HepG2 (cell line): ENCODE results near the gene ACOXL. TPM values are rescaled to one million over a fixed set of nuclear protein-coding genes. Genes with fewer than 3 reads are reported as not detected.

Experiments used
- ASH2L ChIP-seq: fragments of 300-600, 200-600 bp; sonication (generic); IDR thresholded peaks from 2 replicates; pipeline ENCODE4 v1.7.0; 2017; ENCODE audit warnings: low read depth, mild to moderate bottlenecking, moderate library complexity, mixed read lengths, low read length; ENCODE audit not compliant: insufficient read length
- CEBPG ChIP-seq: IDR thresholded peaks from 2 replicates; pipeline ENCODE4 v1.6.1; 2016
- DNMT1 ChIP-seq: sonication (generic); formaldehyde crosslinking; IDR thresholded peaks from 2 replicates; pipeline ENCODE4 v1.5.1; 2020; ENCODE audit warnings: mild to moderate bottlenecking, missing genetic modification reagents
- DRAP1 ChIP-seq: IDR thresholded peaks from 2 replicates; pipeline ENCODE4 v1.6.1; 2016; ENCODE audit warnings: missing genetic modification reagents, missing compliant biosample characterization
- HNF4G ChIP-seq, 2 experiments: sonication (generic) in 1 of 2; formaldehyde crosslinking in 1 of 2; IDR thresholded peaks; 2 replicates each; pipeline versions ENCODE4 v1.4.0 to v1.6.1; 2011 to 2020; ENCODE audit warnings: borderline replicate concordance in 2 of 2, low read depth in 2 of 2, mild to moderate bottlenecking in 2 of 2, low read length in 1 of 2, missing genetic modification reagents in 1 of 2, moderate library complexity in 1 of 2
- IRF2 ChIP-seq: IDR thresholded peaks from 2 replicates; pipeline ENCODE4 v1.6.1; 2018; ENCODE audit warnings: missing genetic modification reagents, missing compliant biosample characterization
- NR0B2 ChIP-seq: sonication (generic); formaldehyde crosslinking; IDR thresholded peaks from 2 replicates; pipeline ENCODE4 v1.4.0; 2020; ENCODE audit warnings: mild to moderate bottlenecking, missing genetic modification reagents
- PHF8 ChIP-seq: sonication (generic); formaldehyde crosslinking; IDR thresholded peaks from 2 replicates; pipeline ENCODE4 v1.5.0; 2020; ENCODE audit warnings: missing genetic modification reagents
- POGK ChIP-seq: sonication (generic); formaldehyde crosslinking; conservative IDR thresholded peaks from 2 replicates; pipeline ENCODE4 v1.8.0; 2022; ENCODE audit warnings: mild to moderate bottlenecking, moderate library complexity, missing genetic modification reagents
- RNF2 ChIP-seq: fragments of 450-650 bp; conservative IDR thresholded peaks from 2 replicates; pipeline ENCODE4 v1.6.1; 2016; ENCODE audit warnings: low read depth
- SNAPC5 ChIP-seq: sonication (generic); formaldehyde crosslinking; IDR thresholded peaks from 2 replicates; pipeline ENCODE4 v1.8.1; 2023; ENCODE audit warnings: mild to moderate bottlenecking, missing genetic modification reagents, borderline replicate concordance
- TP53 ChIP-seq: sonication (generic); formaldehyde crosslinking; conservative IDR thresholded peaks from 2 replicates; pipeline ENCODE4 v1.4.0; 2020; ENCODE audit warnings: missing genetic modification reagents
- ZBTB46 ChIP-seq: sonication (generic); formaldehyde crosslinking; IDR thresholded peaks from 2 replicates; pipeline ENCODE4 v1.4.0; 2020; ENCODE audit warnings: mild to moderate bottlenecking, missing genetic modification reagents, borderline replicate concordance
- ZBTB8A ChIP-seq: sonication (generic); formaldehyde crosslinking; IDR thresholded peaks from 2 replicates; pipeline ENCODE4 v1.4.0; 2020; ENCODE audit warnings: mild to moderate bottlenecking, low read depth, missing genetic modification reagents, borderline replicate concordance
- ZC3H13 ChIP-seq: sonication (generic); formaldehyde crosslinking; IDR thresholded peaks from 2 replicates; pipeline ENCODE4 v1.8.1; 2023; ENCODE audit warnings: mild to moderate bottlenecking, missing genetic modification reagents, moderate library complexity
- ZEB1 ChIP-seq: IDR thresholded peaks from 2 replicates; pipeline ENCODE4 v1.6.1; 2012; ENCODE audit warnings: mild to moderate bottlenecking, low read depth, inconsistent platforms; ENCODE audit not compliant: insufficient replicate concordance
- ZNF138 ChIP-seq: sonication (generic); formaldehyde crosslinking; IDR thresholded peaks from 2 replicates; pipeline ENCODE4 v1.5.0; 2020; ENCODE audit warnings: mild to moderate bottlenecking, low read depth, missing genetic modification reagents
- ZNF484 ChIP-seq: sonication (generic); formaldehyde crosslinking; IDR thresholded peaks from 2 replicates; pipeline ENCODE4 v1.5.1; 2020; ENCODE audit warnings: mild to moderate bottlenecking, low read depth, missing genetic modification reagents, borderline replicate concordance
- ZNF562 ChIP-seq: sonication (generic); formaldehyde crosslinking; IDR thresholded peaks from 2 replicates; pipeline ENCODE4 v1.8.0; 2022; ENCODE audit warnings: missing genetic modification reagents, borderline replicate concordance
- ZNF607 ChIP-seq: sonication (generic); formaldehyde crosslinking; IDR thresholded peaks from 2 replicates; pipeline ENCODE4 v1.5.1; 2020; ENCODE audit warnings: missing genetic modification reagents, mild to moderate bottlenecking, borderline replicate concordance
- ZNF616 ChIP-seq: sonication (generic); formaldehyde crosslinking; IDR thresholded peaks from 2 replicates; pipeline ENCODE4 v1.5.0; 2020; ENCODE audit warnings: low read depth, mild to moderate bottlenecking, missing genetic modification reagents
- ZNF713 ChIP-seq: sonication (generic); formaldehyde crosslinking; IDR thresholded peaks from 2 replicates; pipeline ENCODE4 v1.4.0; 2020; ENCODE audit warnings: mild to moderate bottlenecking, missing genetic modification reagents
- ZNF790 ChIP-seq: sonication (generic); formaldehyde crosslinking; IDR thresholded peaks from 2 replicates; pipeline ENCODE4 v1.8.0; 2022; ENCODE audit warnings: missing genetic modification reagents, mild to moderate bottlenecking, borderline replicate concordance
- polyA plus RNA-seq, 8 experiments: library from polyadenylated mRNA; depleted of rRNA in 3 of 8; stranded (reverse) in 7 of 8; unstranded in 1 of 8; fragments of >200 nt; fragmentation: Illumina TruSeq in 4 of 8; extraction: Trizol in 4 of 8; gene quantifications; 2 replicates each; pipeline versions ENCODE4 v1.2.1 to v1.2.3, GENCODE V29; 2011 to 2016; ENCODE audit warnings: low read depth in 4 of 8, missing spikeins in 1 of 8, mixed read lengths in 1 of 8; ENCODE audit not compliant: insufficient read depth in 1 of 8
- total RNA-seq, 5 experiments: library from RNA; depleted of rRNA; stranded (reverse); fragments of >200 nt; fragmentation: Illumina TruSeq; extraction: Trizol; gene quantifications; 2 replicates each; pipeline ENCODE4 v1.2.3, GENCODE V29; 2016; ENCODE audit warnings: low read depth in 1 of 5

The ACOXL gene
- total and polyA plus RNA-seq, 2 of the 13 experiments (the other 11 are each of a cell fraction or from before 2014, with no cell fraction given): not detected

GRCh38 chr2:111120253-111121027 is 388.1 kb downstream of the ACOXL start, which contains the start of gene BCL2L11 (continued):
- peak; percentile 55; the same call in 1 of the 2 replicates for TF ChIP-seq ZNF138 (CRISPR knock-in tag)
- no peak for TF ChIP-seq ZNF562 (CRISPR knock-in tag)
- peak; percentile 45; the same call in 1 of the 2 replicates for TF ChIP-seq HNF4G (IDR thresholded peaks at IDR 0.05; ENCODE audit: borderline replicate concordance, low read depth, low read length)
- peak; percentile 80 for TF ChIP-seq HNF4G (CRISPR knock-in tag; IDR thresholded peaks at IDR 0.05; ENCODE audit: borderline replicate concordance, low read depth)
- peak; percentile 93 for TF ChIP-seq RNF2
- TF ChIP-seq CEBPG (CRISPR knock-in tag): peak; percentile 20; the same call in 1 of the 2 replicates
- peak; percentile 96 for TF ChIP-seq NR0B2 (CRISPR knock-in tag)
- TF ChIP-seq ZBTB46 (CRISPR knock-in tag): no peak
- TF ChIP-seq ZNF790: peak; percentile 94
- TF ChIP-seq ZEB1: peak; percentile 79
- peak; percentile 14; the same call in 1 of the 2 replicates for TF ChIP-seq PHF8 (CRISPR knock-in tag)
- TF ChIP-seq ZNF713: peak; percentile 93; the same call in 1 of the 2 replicates
- peak; percentile 89 for TF ChIP-seq DRAP1 (CRISPR knock-in tag)
- TF ChIP-seq POGK (CRISPR knock-in tag): peak; percentile 96
- TF ChIP-seq TP53 (CRISPR knock-in tag): no peak; the same call in 1 of the 2 replicates
- TF ChIP-seq ZBTB8A (CRISPR knock-in tag): peak; percentile 77; the same call in 1 of the 2 replicates
- TF ChIP-seq DNMT1: 0 out of 2 replicates have a peak, but pooled peaks have one; percentile 64
- peak; percentile 98 for TF ChIP-seq ZNF607
- TF ChIP-seq SNAPC5 (CRISPR knock-in tag): peak; percentile 96
- TF ChIP-seq ASH2L: peak; percentile 87
- TF ChIP-seq IRF2 (CRISPR knock-in tag): peak; percentile 24; the same call in 1 of the 2 replicates
- peak; percentile 85 for TF ChIP-seq ZC3H13 (CRISPR knock-in tag)
- no peak; the same call in 1 of the 2 replicates for TF ChIP-seq ZNF484 (CRISPR knock-in tag)
- peak; percentile 88 for TF ChIP-seq ZNF616 (CRISPR knock-in tag)
